ENCODE measurements around the gene CEP192. TPM values are rescaled to one million over a fixed set of nuclear protein-coding genes. Genes with fewer than 3 reads are reported as not detected.
"Not testable (repeated sequence)": the region's sequence is repeated elsewhere in the genome, so short reads cannot be mapped to it uniquely, and the experiment has no call there.

Gene CEP192
- total RNA-seq, 1 donor from 2014 or later, result 20.1 TPM

- Mint-ChIP-seq H3K4me1 (ENCODE audit: low read depth, unreplicated experiment) (peaks cover 7% of the 10 kb centered on the region), H3K4me3 (ENCODE audit: unreplicated experiment) (no peak overlapping the region), H3K27ac (ENCODE audit: unreplicated experiment) (no peak overlapping the region), H3K27me3 (ENCODE audit: unreplicated experiment) (no peaks in the 10 kb centered on the region), H3K9me3 (ENCODE audit: unreplicated experiment) (no peaks in the 10 kb centered on the region), H3K36me3 (ENCODE audit: unreplicated experiment) (no peaks in the 10 kb centered on the region)
- no peak for DNase-seq
- TF ChIP-seq, protein P1, sequence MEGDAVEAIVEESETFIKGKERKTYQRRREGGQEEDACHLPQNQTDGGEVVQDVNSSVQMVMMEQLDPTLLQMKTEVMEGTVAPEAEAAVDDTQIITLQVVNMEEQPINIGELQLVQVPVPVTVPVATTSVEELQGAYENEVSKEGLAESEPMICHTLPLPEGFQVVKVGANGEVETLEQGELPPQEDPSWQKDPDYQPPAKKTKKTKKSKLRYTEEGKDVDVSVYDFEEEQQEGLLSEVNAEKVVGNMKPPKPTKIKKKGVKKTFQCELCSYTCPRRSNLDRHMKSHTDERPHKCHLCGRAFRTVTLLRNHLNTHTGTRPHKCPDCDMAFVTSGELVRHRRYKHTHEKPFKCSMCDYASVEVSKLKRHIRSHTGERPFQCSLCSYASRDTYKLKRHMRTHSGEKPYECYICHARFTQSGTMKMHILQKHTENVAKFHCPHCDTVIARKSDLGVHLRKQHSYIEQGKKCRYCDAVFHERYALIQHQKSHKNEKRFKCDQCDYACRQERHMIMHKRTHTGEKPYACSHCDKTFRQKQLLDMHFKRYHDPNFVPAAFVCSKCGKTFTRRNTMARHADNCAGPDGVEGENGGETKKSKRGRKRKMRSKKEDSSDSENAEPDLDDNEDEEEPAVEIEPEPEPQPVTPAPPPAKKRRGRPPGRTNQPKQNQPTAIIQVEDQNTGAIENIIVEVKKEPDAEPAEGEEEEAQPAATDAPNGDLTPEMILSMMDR (IDR thresholded peaks at IDR 0.05; ENCODE audit: partially characterized antibody, unreplicated experiment), result no peak
Observed at GRCh38 chr18:12996661-12997292, 5.6 kb downstream of the CEP192 start.

GRCh38 chr18:12997330-12997729 is 6.2 kb downstream of the CEP192 start:
- H3K27ac Mint-ChIP-seq (ENCODE audit: unreplicated experiment); H3K36me3 Mint-ChIP-seq (ENCODE audit: unreplicated experiment); H3K27me3 Mint-ChIP-seq (ENCODE audit: unreplicated experiment); H3K4me1 Mint-ChIP-seq (ENCODE audit: low read depth, unreplicated experiment); H3K4me3 Mint-ChIP-seq (ENCODE audit: unreplicated experiment); H3K9me3 Mint-ChIP-seq (ENCODE audit: unreplicated experiment); DNase-seq: not testable (repeated sequence)

DNA sequence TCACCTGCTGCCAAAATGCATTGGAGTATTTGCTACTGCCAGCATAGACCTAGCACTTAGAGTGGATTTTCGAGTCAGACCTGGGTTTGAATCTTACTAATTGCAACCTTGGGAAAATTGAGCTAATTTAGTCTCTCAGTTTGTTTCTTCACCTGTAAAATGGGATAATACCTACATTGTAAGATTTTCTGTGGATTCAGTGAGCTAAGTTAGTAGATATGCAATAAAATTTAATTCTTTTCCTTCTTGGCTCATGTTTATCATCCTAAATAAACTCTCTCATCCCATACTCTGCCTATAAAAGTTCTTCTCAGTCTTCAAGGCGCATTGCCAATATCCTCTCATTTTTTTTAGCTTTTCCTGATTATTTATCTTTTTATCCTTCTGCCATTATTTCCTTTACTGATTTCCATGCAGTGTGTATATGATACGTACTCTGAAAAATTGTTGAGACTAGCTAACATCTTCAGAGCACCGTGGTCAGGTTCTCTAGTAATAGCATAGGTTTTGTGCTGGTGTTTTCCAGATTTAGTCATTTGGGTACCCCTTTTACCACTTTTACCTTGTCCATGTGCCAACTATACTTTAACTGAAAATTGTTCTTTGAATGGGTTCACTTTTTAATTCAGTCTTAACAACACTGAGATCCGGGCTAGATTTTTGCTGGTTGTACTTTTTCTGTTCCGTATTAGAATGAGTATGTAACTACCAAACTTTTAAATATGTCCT is 7.3 kb downstream of the CEP192 start:
- H3K4me1 Mint-ChIP-seq (ENCODE audit: low read depth, unreplicated experiment), result no peaks in the 10 kb centered on the region
- TF ChIP-seq, protein P1 (IDR thresholded peaks at IDR 0.05; ENCODE audit: partially characterized antibody, unreplicated experiment), result no peak
- H3K27ac Mint-ChIP-seq (ENCODE audit: unreplicated experiment), result no peak overlapping the region
- H3K27me3 Mint-ChIP-seq (ENCODE audit: unreplicated experiment), result no peaks in the 10 kb centered on the region
- no peaks in the 10 kb centered on the region for H3K9me3 Mint-ChIP-seq (ENCODE audit: unreplicated experiment)
- no peaks in the 10 kb centered on the region for H3K36me3 Mint-ChIP-seq (ENCODE audit: unreplicated experiment)
- no peak overlapping the region for H3K4me3 Mint-ChIP-seq (ENCODE audit: unreplicated experiment)
- no peak for DNase-seq

GRCh38 chr18:13003466-13003896 is 12.3 kb downstream of the CEP192 start:
- no peaks in the 10 kb centered on the region for H3K9me3 Mint-ChIP-seq (ENCODE audit: unreplicated experiment)
- H3K4me1 Mint-ChIP-seq (ENCODE audit: low read depth, unreplicated experiment), result peaks cover 2% of the 10 kb centered on the region
- H3K27ac Mint-ChIP-seq (ENCODE audit: unreplicated experiment), result no peak overlapping the region
- H3K4me3 Mint-ChIP-seq (ENCODE audit: unreplicated experiment), result no peak overlapping the region
- H3K36me3 Mint-ChIP-seq (ENCODE audit: unreplicated experiment), result no peaks in the 10 kb centered on the region
- TF ChIP-seq, protein P1 (IDR thresholded peaks at IDR 0.05; ENCODE audit: partially characterized antibody, unreplicated experiment), result peak; percentile 48
- no peaks in the 10 kb centered on the region for H3K27me3 Mint-ChIP-seq (ENCODE audit: unreplicated experiment)
- peak; percentile 63 for DNase-seq

DNA sequence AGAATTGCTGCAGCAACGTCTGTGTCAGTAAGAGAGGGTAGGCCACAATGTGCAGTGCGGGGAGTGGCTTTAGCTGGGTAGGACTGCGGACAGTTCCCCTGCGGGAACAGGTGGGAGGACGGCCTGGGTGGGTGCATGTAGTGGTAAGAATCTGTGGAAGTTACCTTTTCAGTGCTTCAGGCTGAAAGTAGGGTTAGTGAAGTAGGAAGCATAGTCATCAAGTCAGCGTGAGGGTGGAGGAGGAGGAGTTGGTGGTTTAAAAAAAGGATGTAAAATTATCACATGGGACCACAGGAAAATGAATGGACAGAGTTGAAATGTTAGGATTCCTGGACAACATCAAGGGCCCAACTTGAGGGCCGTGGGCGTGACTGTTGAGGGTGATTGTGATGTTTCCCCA is 13.2 kb downstream of the CEP192 start:
- no peaks in the 10 kb centered on the region for H3K36me3 Mint-ChIP-seq (ENCODE audit: unreplicated experiment)
- H3K4me1 Mint-ChIP-seq (ENCODE audit: low read depth, unreplicated experiment), result peaks cover 2% of the 10 kb centered on the region
- no peaks in the 10 kb centered on the region for H3K27me3 Mint-ChIP-seq (ENCODE audit: unreplicated experiment)
- DNase-seq, result no peak
- H3K9me3 Mint-ChIP-seq (ENCODE audit: unreplicated experiment), result no peaks in the 10 kb centered on the region
- TF ChIP-seq, protein P1 (IDR thresholded peaks at IDR 0.05; ENCODE audit: partially characterized antibody, unreplicated experiment), result no peak
- no peak overlapping the region for H3K4me3 Mint-ChIP-seq (ENCODE audit: unreplicated experiment)
- H3K27ac Mint-ChIP-seq (ENCODE audit: unreplicated experiment), result no peak overlapping the region
